Sciatic nerve (tissue), 2 donors: ENCODE measurements around the gene TROAP. TPM values are rescaled to one million over a fixed set of nuclear protein-coding genes. Genes with fewer than 3 reads are reported as not detected.
A peak's percentile ranks its signal among the peaks of the same experiment; 100 is the strongest.
"Not testable (repeated sequence)": the region's sequence is repeated elsewhere in the genome, so short reads cannot be mapped to it uniquely, and the experiment has no call there.

ENCODE experiments used
- ATAC-seq: fragments of 200-7000 bp; cut with Tn5 transposase; one replicate; pipeline ENCODE4 v1.9.1; 2020; ENCODE audit warnings: mild to moderate bottlenecking, moderate library complexity
- DNase-seq: peaks from one replicate; pipeline ENCODE4 v3.0.0-alpha.2; 2020; ENCODE audit warnings: low spot score
- intact Hi-C: fragments of 100-400 bp; cut with DNase I; formaldehyde crosslinking; loops from one replicate; pipeline ENCODE4 v1.14.2; 2022
- total RNA-seq: library from RNA; stranded (reverse); fragmentation: NEBNext Ultra II Directional; extraction: Animal tissue kit (Norgen Biotek cat#: 25700); gene quantifications from one replicate; pipeline ENCODE4 v1.2.1, GENCODE V29; 2021
- donor health status: DM: no; HTN: no; CAD: no.
- donor health status: DM: no; HTN: no; CAD: no.

TROAP gene
- total RNA-seq, 1 donor from 2014 or later = 0.58 TPM

GRCh38 chr12:49325606-49326005 is 2.6 kb downstream of the TROAP start:
- intact Hi-C loops = no loop called here
- DNase-seq = peak; percentile 35
- no peak for ATAC-seq

GRCh38 chr12:49327368-49327767 is 4.3 kb downstream of the TROAP start:
- DNase-seq = no peak
- no peak for ATAC-seq
- intact Hi-C loops = no loop called here

- DNase-seq (peak; percentile 12), ATAC-seq (no peak)
- intact Hi-C loops = no loop called here
These were observed 4.8 kb downstream of the TROAP start for GRCh38 chr12:49327887-49328286.

GRCh38 chr12:49328816-49329215 is 5.8 kb downstream of the TROAP start:
- DNase-seq = peak; percentile 36
- no peak for ATAC-seq
- intact Hi-C loops = no loop called here

- ATAC-seq (no peak), DNase-seq (peak; percentile 19)
- intact Hi-C loops = no loop called here
These were observed 7.1 kb downstream of the TROAP start for GRCh38 chr12:49330032-49330619.

GRCh38 chr12:49330631-49331379 is 7.8 kb downstream of the TROAP start:
- peak; percentile 51 for DNase-seq
- intact Hi-C loops = no loop called here
- peak; percentile 3 for ATAC-seq

GRCh38 chr12:49331380-49332222 is 8.5 kb downstream of the TROAP start:
- peak; percentile 90 for ATAC-seq
- intact Hi-C loops = no loop called here
- DNase-seq = peak; percentile 71

- DNase-seq (peak; percentile 54), ATAC-seq (no peak)
- intact Hi-C loops = no loop called here
These were observed 9.4 kb downstream of the TROAP start for GRCh38 chr12:49332441-49332861.

- ATAC-seq (no peak), DNase-seq (peak; percentile 55)
- intact Hi-C loops = no loop called here
These were observed 9.9 kb downstream of the TROAP start for GRCh38 chr12:49332891-49333371.

GRCh38 chr12:49333778-49334177 is 10.7 kb downstream of the TROAP start:
- DNase-seq, intact Hi-C loops, ATAC-seq: not testable (repeated sequence)

GRCh38 chr12:49334226-49334625 is 11.2 kb downstream of the TROAP start:
- intact Hi-C loops = no loop called here
- DNase-seq (no peak), ATAC-seq (no peak)

GRCh38 chr12:49334681-49335080 is 11.6 kb downstream of the TROAP start:
- no peak for DNase-seq
- ATAC-seq = no peak
- intact Hi-C loops = no loop called here

GRCh38 chr12:49335118-49335954 is 12.3 kb downstream of the TROAP start:
- intact Hi-C loops = no loop called here
- ATAC-seq (no peak), DNase-seq (peak; percentile 48)

GRCh38 chr12:49335955-49336644 is 13.0 kb downstream of the TROAP start:
- intact Hi-C loops = no loop called here
- DNase-seq (no peak), ATAC-seq (no peak)

- ATAC-seq (peak; percentile 82), DNase-seq (peak; percentile 88)
- intact Hi-C loops = no loop called here
These were observed 13.9 kb downstream of the TROAP start, which contains the start of gene C1QL4 for GRCh38 chr12:49336645-49337584. Gene C1QL4 (minus strand): TSS chr12:49337188. CDS start chr12:49336477, 711 bp downstream.

GRCh38 chr12:49338830-49339463 is 15.9 kb downstream of the TROAP start:
- intact Hi-C loops = no loop called here
- ATAC-seq (no peak), DNase-seq (no peak)

- ATAC-seq = no peak
- intact Hi-C loops = no loop called here
- DNase-seq = no peak
These were observed 16.4 kb downstream of the TROAP start for GRCh38 chr12:49339464-49339861.
